Right atrium auricular region (tissue), 2 donors: ENCODE measurements around the gene RAB12. TPM values are rescaled to one million over a fixed set of nuclear protein-coding genes. Genes with fewer than 3 reads are reported as not detected.

Experiments
- DNase-seq: peaks from one replicate; pipeline ENCODE4 v3.0.0-alpha.2; 2019; ENCODE audit warnings: low spot score
- H3K27ac ChIP-seq, 2 donors: fragments of 200-600 bp; sonication (generic); 1 replicate in 1 of 2; 2 replicates in 1 of 2; pipeline ENCODE4 v1.5.1; 2016 to 2019
- H3K27me3 ChIP-seq, 2 donors: fragments of 200-600 bp; sonication (generic); one replicate each; pipeline versions ENCODE4 v1.5.1 to v1.6.0; 2017 to 2019
- H3K36me3 ChIP-seq: fragments of 200-600 bp; sonication (generic); one replicate; pipeline ENCODE4 v1.5.1; 2016
- H3K4me1 ChIP-seq, 2 donors: fragments of 200-600 bp; sonication (generic); one replicate each; pipeline versions ENCODE4 v1.5.1 to v1.6.0; 2017 to 2019
- H3K4me3 ChIP-seq, 2 donors: fragments of 200-600 bp; sonication (generic); 1 replicate in 1 of 2; 2 replicates in 1 of 2; pipeline ENCODE4 v1.5.1; 2017 to 2019; ENCODE audit warnings: mild to moderate bottlenecking in 1 of 2, moderate library complexity in 1 of 2
- H3K9me3 ChIP-seq, 2 donors: fragments of 200-600 bp; sonication (generic); one replicate each; pipeline ENCODE4 v1.5.1; 2019
- total RNA-seq, 2 donors: library from RNA; depleted of rRNA; stranded (reverse); fragments of >200 nt; gene quantifications; one replicate each; pipeline ENCODE4 v1.1.0, GENCODE V29; 2016
- TF ChIP-seq, protein P1 (sequence below), 2 donors: fragments of 200-600 bp; sonication (generic); IDR thresholded peaks; one replicate each; pipeline ENCODE4 v1.5.1; 2019; ENCODE audit warnings: antibody characterized with exemption in 2 of 2

The RAB12 gene
- total RNA-seq, 2 donors from 2014 or later = 67.1 to 97.6 TPM

DNA sequence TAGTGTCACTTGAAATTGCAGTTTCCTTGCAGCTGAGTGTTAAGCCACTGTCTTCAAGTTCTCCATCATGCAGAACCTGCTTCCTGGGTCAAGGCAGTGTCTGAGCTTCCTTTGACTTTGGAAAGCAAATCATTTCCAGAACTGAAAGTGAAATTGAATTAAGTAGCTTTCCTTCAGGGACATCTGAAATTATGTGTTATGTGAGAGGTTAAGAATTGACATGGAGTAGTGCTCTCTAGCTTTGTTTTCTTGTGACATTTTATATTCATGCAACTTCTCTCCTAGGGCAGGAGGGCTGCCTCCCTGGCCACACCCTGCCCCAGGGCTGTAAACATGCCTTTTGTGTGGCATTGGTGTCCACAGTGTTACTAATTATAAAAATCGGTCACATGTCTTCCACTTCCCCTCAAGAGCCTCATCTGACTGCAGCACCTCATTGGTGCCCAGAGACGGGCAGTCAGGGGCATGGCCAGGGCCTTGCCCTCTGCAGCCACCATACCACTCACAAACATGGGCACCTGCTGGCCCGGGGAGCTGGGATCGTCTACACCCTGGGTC lies 14.4 kb downstream of the RAB12 start:
- Histone ChIP-seq H3K4me3 (peak overlapping the region in 1 of 2 donors; percentile 15), H3K4me1 (peaks cover 0 to 56% of the 10 kb centered on the region in 2 donors), H3K27me3 (no peaks in the 10 kb centered on the region), H3K9me3 (no peaks in the 10 kb centered on the region), H3K36me3 (peaks cover 21% of the 10 kb centered on the region), H3K27ac (peak overlapping the region; percentile 52 to 82)
- DNase-seq = no peak
- TF ChIP-seq, protein P1, sequence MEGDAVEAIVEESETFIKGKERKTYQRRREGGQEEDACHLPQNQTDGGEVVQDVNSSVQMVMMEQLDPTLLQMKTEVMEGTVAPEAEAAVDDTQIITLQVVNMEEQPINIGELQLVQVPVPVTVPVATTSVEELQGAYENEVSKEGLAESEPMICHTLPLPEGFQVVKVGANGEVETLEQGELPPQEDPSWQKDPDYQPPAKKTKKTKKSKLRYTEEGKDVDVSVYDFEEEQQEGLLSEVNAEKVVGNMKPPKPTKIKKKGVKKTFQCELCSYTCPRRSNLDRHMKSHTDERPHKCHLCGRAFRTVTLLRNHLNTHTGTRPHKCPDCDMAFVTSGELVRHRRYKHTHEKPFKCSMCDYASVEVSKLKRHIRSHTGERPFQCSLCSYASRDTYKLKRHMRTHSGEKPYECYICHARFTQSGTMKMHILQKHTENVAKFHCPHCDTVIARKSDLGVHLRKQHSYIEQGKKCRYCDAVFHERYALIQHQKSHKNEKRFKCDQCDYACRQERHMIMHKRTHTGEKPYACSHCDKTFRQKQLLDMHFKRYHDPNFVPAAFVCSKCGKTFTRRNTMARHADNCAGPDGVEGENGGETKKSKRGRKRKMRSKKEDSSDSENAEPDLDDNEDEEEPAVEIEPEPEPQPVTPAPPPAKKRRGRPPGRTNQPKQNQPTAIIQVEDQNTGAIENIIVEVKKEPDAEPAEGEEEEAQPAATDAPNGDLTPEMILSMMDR (IDR thresholded peaks at IDR 0.05) = no peak

DNA sequence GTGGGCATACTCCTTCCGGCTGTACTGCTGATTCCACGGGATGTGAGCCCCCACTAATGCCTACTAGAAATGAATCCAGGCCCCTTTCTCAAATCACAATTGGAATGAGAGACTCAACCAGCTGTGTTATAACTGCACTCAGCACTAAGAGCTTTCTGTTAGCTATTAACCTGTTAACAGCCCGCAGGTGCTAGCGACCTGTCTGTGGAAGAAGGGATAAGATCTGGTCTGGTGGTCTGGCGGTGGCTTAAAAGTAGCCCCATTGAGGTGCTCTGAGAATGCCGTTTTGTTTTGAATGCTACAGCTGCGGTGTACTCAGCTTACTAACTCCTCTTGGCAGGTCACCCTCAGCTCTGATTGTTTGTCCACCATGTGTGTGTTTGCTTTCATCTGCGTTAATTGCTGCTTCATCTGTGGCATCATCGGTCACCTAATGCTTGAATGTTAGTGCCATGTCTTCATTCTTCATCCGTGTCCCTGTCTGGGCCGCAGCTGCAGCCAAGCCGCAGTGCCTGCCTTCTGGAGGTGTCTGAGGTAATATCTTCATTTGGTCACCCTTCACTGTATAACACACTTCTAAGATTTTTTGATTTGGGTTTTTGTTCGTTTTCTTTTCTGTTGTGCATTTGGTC lies 16.3 kb downstream of the RAB12 start:
- Histone ChIP-seq H3K27ac (peak overlapping the region; percentile 52 to 82), H3K4me1 (peaks cover 0 to 52% of the 10 kb centered on the region in 2 donors), H3K27me3 (no peaks in the 10 kb centered on the region), H3K9me3 (no peaks in the 10 kb centered on the region), H3K36me3 (peaks cover 27% of the 10 kb centered on the region), H3K4me3 (no peak overlapping the region)
- TF ChIP-seq, protein P1 (IDR thresholded peaks at IDR 0.05) = no peak
- DNase-seq = no peak

DNA sequence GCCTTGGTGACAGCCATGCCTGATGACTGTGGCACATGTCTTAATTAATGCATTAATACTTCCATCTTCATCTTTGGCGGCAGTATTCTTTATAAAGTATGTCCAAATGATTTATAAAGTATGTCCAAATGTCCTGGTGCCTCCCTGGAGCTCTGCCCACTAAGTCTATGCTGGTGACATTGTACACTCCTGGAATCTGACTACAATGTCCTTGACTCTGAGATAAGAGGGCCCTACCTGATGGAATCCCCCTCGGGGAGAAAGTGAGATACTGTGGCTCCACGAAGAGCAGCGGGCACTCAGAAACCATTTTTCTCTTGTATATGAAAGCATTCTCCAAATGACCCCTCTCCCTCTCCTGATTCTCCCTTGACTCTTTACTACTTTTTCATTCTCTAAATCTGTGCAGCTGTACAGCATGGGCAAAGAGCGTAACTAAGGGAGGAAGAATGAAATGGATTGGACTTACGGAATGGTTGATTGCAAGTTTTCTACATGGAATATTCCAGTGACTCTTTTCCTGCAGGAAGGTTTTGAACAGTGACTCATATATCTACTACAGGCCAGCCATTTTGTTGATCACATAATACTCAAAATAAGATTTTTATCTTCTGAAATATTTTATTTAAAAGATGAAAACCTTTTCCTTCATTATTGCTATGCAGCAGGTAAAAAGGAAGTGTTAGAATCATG lies 17.3 kb downstream of the RAB12 start:
- Histone ChIP-seq H3K36me3 (peaks cover 32% of the 10 kb centered on the region), H3K9me3 (no peaks in the 10 kb centered on the region), H3K27ac (peak overlapping the region; percentile 52 to 82), H3K27me3 (no peaks in the 10 kb centered on the region), H3K4me1 (peaks cover 0 to 44% of the 10 kb centered on the region in 2 donors), H3K4me3 (no peak overlapping the region)
- no peak for DNase-seq
- TF ChIP-seq, protein P1 (IDR thresholded peaks at IDR 0.05) = no peak

DNA sequence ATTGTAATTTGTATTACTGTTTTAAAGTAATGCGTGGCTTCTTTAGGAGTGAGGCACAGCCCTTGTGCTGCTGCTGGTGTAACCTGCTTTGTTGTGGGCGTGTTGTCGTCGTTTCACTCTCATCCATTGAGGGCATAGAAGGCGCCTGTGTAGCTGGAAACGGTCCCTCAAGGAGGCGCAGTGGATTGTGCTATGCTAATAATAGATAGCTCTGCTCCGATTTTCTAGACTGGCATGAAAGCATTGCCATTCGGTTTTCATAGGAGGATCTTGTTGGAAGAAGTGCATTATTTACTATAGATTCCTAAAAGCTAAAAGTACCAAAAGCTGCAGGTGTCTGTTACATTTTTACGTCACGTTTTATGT lies 17.9 kb downstream of the RAB12 start:
- no peak for DNase-seq
- peaks cover 0 to 44% of the 10 kb centered on the region in 2 donors for H3K4me1 ChIP-seq
- H3K27ac ChIP-seq = peak overlapping the region; percentile 22 to 82
- TF ChIP-seq, protein P1 (IDR thresholded peaks at IDR 0.05) = no peak
- no peaks in the 10 kb centered on the region for H3K27me3 ChIP-seq
- peaks cover 32% of the 10 kb centered on the region for H3K36me3 ChIP-seq
- H3K9me3 ChIP-seq = no peaks in the 10 kb centered on the region
- no peak overlapping the region for H3K4me3 ChIP-seq

DNA sequence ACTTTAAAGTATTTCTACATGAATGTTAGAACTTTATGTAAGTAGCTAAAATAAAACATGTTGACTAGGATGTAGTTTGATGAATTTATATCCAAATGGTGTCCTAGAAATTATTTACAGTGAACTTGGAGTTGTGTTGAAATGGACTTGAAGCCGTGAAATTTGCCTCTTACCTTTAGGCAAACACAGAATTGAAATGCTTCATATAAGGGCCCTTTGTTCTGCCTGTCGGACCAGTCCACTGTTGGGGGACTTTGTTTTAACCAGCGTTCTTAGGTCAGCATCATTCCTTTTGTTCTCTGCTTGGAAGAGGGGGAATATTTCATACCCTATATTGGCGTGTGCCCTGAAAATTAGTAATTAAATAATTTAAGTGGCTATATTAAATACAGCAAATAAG lies 18.3 kb downstream of the RAB12 start:
- peaks cover 32% of the 10 kb centered on the region for H3K36me3 ChIP-seq
- no peaks in the 10 kb centered on the region for H3K9me3 ChIP-seq
- no peak for DNase-seq
- no peaks in the 10 kb centered on the region for H3K27me3 ChIP-seq
- TF ChIP-seq, protein P1 (IDR thresholded peaks at IDR 0.05) = no peak
- no peak overlapping the region for H3K4me3 ChIP-seq
- H3K4me1 ChIP-seq = peaks cover 0 to 41% of the 10 kb centered on the region in 2 donors
- peak overlapping the region; percentile 22 to 82 for H3K27ac ChIP-seq
